RWPE1 (cell line): ENCODE measurements around the gene MATN4.
A peak's percentile ranks its signal among the peaks of the same experiment; 100 is the strongest.

Source experiments
- CTCF ChIA-PET: fragments of 350-600 bp; sonication (Branson Sonifier 250); formaldehyde crosslinking; extraction: SDS; loops from one replicate; lab custom pipeline; 2021; lab: Yijun Ruan, JAX
- POLR2A ChIA-PET: fragments of 400-600 bp; formaldehyde crosslinking; extraction: SDS; loops from one replicate; lab custom pipeline; 2020; ENCODE audit warnings: antibody characterized with exemption; ENCODE audit not compliant: low non-redundant PET; lab: Yijun Ruan, JAX
- DNase-seq: peaks from one replicate; pipeline ENCODE4 v3.0.0; 2012; ENCODE audit warnings: low spot score
- H3K27ac ChIP-seq: fragments of 450-650 bp; 2 replicates; pipeline ENCODE4 v1.5.1; 2017
- CTCF ChIP-seq: fragments of 450-650 bp; conservative IDR thresholded peaks from 2 replicates; pipeline ENCODE4 v1.5.1; 2017; ENCODE audit warnings: low read depth, mild to moderate bottlenecking

MATN4 gene

GRCh38 chr20:45345104-45345936 is 37.2 kb upstream of the MATN4 start:
- no peak for TF ChIP-seq CTCF

GRCh38 chr20:45344168-45344860 is 36.2 kb upstream of the MATN4 start:
- TF ChIP-seq CTCF = no peak
- ChIA-PET POLR2A (interaction anchor here (0.7 to 1.5 kb wide), 5 partner anchors 13 to 93 kb away, joined by 3 to 11 read pairs (median 6); partner anchors contain the start of gene SYS1), CTCF (interaction anchor here (0.5 to 1.4 kb wide), 8 partner anchors 17 to 427 kb away, joined by 3 to 7 read pairs (median 4); partner anchors contain the start of gene SYS1)
- H3K27ac ChIP-seq = peak overlapping the region; percentile 97
- peak; percentile 97 for DNase-seq

More at GRCh38 chr20:45345104-45345936, 37.2 kb upstream of the MATN4 start:
- POLR2A ChIA-PET = interaction anchor here (0.6 to 4.1 kb wide), 9 partner anchors 8 to 799 kb away, joined by 3 to 29 read pairs (median 4); partner anchors contain the start of gene SYS1
- DNase-seq = peak; percentile 89
- CTCF ChIA-PET = interaction anchor here (0.5 to 1.0 kb wide), 5 partner anchors 18 to 1412 kb away, joined by 3 to 5 read pairs (median 4); no protein-coding TSS in a partner anchor
- H3K27ac ChIP-seq = peak overlapping the region; percentile 97

GRCh38 chr20:45343532-45344167 is 35.6 kb upstream of the MATN4 start:
- peak; percentile 19 for DNase-seq
- ChIA-PET POLR2A (interaction anchor here (0.8 to 1.5 kb wide), 4 partner anchors 14 to 20 kb away, joined by 4 to 11 read pairs (median 8); partner anchors contain the start of gene SYS1), CTCF (interaction anchor here (0.6 to 1.4 kb wide), 5 partner anchors 20 to 191 kb away, joined by 3 to 7 read pairs (median 4); partner anchors contain the start of gene SYS1)
- TF ChIP-seq CTCF = no peak
- peak overlapping the region; percentile 97 for H3K27ac ChIP-seq

DNA sequence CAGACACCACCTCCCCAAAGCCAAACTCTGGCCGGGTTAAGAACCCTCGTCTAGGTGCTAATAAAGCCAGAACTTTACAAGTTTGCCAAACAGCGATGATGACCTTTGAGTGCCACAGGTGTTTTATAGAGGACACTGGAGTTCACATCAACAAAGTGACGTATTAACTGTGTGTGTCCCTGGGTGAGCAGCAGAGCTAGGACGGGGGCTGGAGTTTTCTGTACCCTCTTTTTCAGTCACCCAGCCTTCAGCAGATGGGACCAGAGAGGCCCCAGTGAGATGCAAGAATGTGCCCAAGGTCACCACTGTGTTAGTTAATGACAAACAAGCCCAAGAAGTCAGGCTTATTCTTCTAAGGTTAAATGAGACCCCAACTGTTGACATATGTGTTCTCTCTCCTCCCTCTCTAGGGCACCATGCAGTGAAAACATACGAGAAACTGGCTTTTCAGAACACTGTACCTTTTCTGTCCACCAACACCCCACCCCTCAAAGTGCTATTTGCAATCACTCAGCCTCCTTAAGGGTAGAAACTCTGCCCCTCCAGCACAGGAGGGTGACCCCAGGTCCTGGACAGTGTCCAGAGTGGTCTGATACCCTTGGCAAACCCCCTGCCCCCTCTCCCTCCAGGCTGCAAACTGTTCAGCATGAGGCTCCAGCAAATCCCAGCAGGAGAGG is 34.9 kb upstream of the MATN4 start:
- TF ChIP-seq CTCF = no peak
- CTCF ChIA-PET = interaction anchor here (1.5 to 1.9 kb wide), 3 partner anchors 15 to 94 kb away, joined by 3 to 7 read pairs (median 7); no protein-coding TSS in a partner anchor
- no peak for DNase-seq
- peak overlapping the region; percentile 97 for H3K27ac ChIP-seq
- POLR2A ChIA-PET = interaction anchor here (2.0 kb wide), 1 partner anchor 20 kb away, joined by 6 read pairs; the partner anchor contains the start of gene SYS1

- TF ChIP-seq CTCF = no peak
- peak; percentile 55 for DNase-seq
- H3K27ac ChIP-seq = peak overlapping the region; percentile 97
- ChIA-PET POLR2A (interaction anchor here (0.5 to 2.0 kb wide), 6 partner anchors 19 to 658 kb away, joined by 3 to 10 read pairs (median 4); partner anchors contain the start of gene SYS1), CTCF (interaction anchor here (0.6 to 1.9 kb wide), 8 partner anchors 15 to 429 kb away, joined by 3 to 7 read pairs (median 3); no protein-coding TSS in a partner anchor)
These were observed 34.1 kb upstream of the MATN4 start for GRCh38 chr20:45341939-45342854.
